Upper lobe of left lung (tissue), 6 donors: ENCODE data around the gene TMEM51. TPM values are rescaled to one million over a fixed set of nuclear protein-coding genes. Genes with fewer than 3 reads are reported as not detected.

Experiments
- ATAC-seq, 2 donors: fragments of 200-7000 bp; cut with Tn5 transposase; one replicate each; pipeline ENCODE4 v1.9.1; 2022; ENCODE audit warnings: mild to moderate bottlenecking in 2 of 2, moderate library complexity in 2 of 2; ENCODE audit not compliant: low FRiP score in 2 of 2
- DNase-seq, 2 donors: peaks; one replicate each; pipeline ENCODE4 v3.0.0-alpha.2; 2019 to 2020
- H3K27ac ChIP-seq, 4 donors: fragments of 200-600 bp; sonication (generic); one replicate each; pipeline ENCODE4 v1.5.1; 2016 to 2019
- H3K27me3 ChIP-seq, 4 donors: fragments of 200-600 bp; sonication (generic); one replicate each; pipeline ENCODE4 v1.5.1; 2017 to 2019
- H3K36me3 ChIP-seq, 4 donors: fragments of 200-600 bp; sonication (generic); one replicate each; pipeline ENCODE4 v1.5.1; 2016 to 2019
- H3K4me1 ChIP-seq, 4 donors: fragments of 200-600 bp; sonication (generic); one replicate each; pipeline ENCODE4 v1.5.1; 2018 to 2019
- H3K4me3 ChIP-seq, 4 donors: fragments of 200-600 bp; sonication (generic); one replicate each; pipeline ENCODE4 v1.5.1; 2017 to 2019; ENCODE audit warnings: mild to moderate bottlenecking in 2 of 4, moderate library complexity in 1 of 4
- H3K9me3 ChIP-seq, 4 donors: fragments of 200-600 bp; sonication (generic); one replicate each; pipeline ENCODE4 v1.5.1; 2018 to 2019
- EP300 ChIP-seq, 4 donors: sonication (generic); formaldehyde crosslinking; IDR thresholded peaks; one replicate each; pipeline ENCODE4 v1.5.1; 2017; ENCODE audit warnings: antibody characterized with exemption in 4 of 4, control low read depth in 2 of 4
- POLR2A ChIP-seq, 4 donors: fragments of 450-650 bp; IDR thresholded peaks; one replicate each; pipeline ENCODE4 v1.5.1; 2016 to 2017; ENCODE audit warnings: antibody characterized with exemption in 4 of 4, mild to moderate bottlenecking in 2 of 4
- POLR2AphosphoS5 ChIP-seq, 2 donors: sonication (generic); formaldehyde crosslinking; IDR thresholded peaks; one replicate each; pipeline ENCODE4 v1.5.1; 2017; ENCODE audit warnings: antibody characterized with exemption in 2 of 2
- WGBS, 2 donors: methylation state at CpG; one replicate each; pipeline ENCODE4 v1.1.5; 2017 to 2018; 5-methylcytosine and 5-hydroxymethylcytosine counted together
- total RNA-seq, 6 donors: library from RNA; depleted of rRNA in 4 of 6; stranded (reverse); fragments of >200 nt in 4 of 6; gene quantifications; one replicate each; pipeline versions ENCODE4 v1.1.0 to v1.2.1, GENCODE V29; 2016 to 2021
- TF ChIP-seq, protein P1 (sequence below), 6 experiments: fragments of 450-650 bp in 4 of 6; fragments of 200-600 bp in 2 of 6; sonication (generic) in 2 of 6; IDR thresholded peaks; one replicate each; pipeline ENCODE4 v1.5.1; 2016 to 2019; ENCODE audit warnings: antibody characterized with exemption in 6 of 6
- donor health status: DM: no; HTN: no; CAD: no; lungs with moderate emphysema.
- donor health status: DM: no; HTN: yes; CAD: no; lungs with severe emphysema.

TMEM51 gene
- total RNA-seq, 6 donors from 2014 or later: 6.3 to 22.4 (median 14.6) TPM

DNA sequence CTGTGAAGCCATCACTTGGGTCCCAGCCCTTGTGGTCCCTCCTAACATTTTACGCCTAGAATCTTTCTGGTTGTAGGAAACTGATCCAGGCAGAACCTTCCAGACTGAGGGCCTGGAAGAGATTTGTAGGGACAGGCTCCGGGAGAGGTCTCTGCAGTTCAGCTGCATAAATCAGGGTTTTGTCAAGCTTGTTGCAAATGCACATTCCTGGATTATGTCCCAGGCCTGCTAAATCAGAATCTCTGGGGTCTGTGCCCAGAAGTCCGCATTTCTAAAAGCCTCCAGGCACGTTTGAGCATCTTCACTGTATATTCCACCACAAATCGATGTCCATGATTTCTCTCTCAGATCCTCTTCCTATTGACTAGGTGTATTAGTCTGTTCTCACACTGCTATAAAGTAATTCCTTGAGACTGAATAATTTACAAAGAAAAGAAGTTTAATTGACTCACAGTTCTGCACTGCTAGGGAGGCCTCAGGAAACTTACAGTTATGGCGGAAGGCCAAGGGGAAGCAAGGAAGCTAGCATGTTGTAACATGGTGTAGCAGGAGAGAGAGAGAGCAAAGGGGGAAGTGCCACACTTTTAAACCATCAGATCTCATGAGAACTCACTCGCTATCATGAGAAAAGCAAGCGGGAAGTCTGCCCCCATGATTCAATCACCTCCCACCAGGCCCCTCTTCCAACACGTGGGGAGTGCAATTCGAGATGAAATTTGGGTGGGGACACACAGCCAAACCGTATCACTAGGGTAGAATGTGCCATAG lies 92.2 kb downstream of the TMEM51 start:
- no peak overlapping the region for H3K4me3 ChIP-seq
- H3K36me3 ChIP-seq: no peaks in the 10 kb centered on the region
- ATAC-seq (peak in 1 of 2 donors; percentile 67), DNase-seq (peak in 1 of 2 donors; percentile 47)
- no peaks in the 10 kb centered on the region for H3K9me3 ChIP-seq
- TF ChIP-seq POLR2AphosphoS5 (IDR thresholded peaks at IDR 0.05): no peak
- TF ChIP-seq, protein P1, sequence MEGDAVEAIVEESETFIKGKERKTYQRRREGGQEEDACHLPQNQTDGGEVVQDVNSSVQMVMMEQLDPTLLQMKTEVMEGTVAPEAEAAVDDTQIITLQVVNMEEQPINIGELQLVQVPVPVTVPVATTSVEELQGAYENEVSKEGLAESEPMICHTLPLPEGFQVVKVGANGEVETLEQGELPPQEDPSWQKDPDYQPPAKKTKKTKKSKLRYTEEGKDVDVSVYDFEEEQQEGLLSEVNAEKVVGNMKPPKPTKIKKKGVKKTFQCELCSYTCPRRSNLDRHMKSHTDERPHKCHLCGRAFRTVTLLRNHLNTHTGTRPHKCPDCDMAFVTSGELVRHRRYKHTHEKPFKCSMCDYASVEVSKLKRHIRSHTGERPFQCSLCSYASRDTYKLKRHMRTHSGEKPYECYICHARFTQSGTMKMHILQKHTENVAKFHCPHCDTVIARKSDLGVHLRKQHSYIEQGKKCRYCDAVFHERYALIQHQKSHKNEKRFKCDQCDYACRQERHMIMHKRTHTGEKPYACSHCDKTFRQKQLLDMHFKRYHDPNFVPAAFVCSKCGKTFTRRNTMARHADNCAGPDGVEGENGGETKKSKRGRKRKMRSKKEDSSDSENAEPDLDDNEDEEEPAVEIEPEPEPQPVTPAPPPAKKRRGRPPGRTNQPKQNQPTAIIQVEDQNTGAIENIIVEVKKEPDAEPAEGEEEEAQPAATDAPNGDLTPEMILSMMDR (IDR thresholded peaks at IDR 0.05): no peak
- H3K4me1 ChIP-seq: peaks cover 12 to 30% (median 15%) of the 10 kb centered on the region in 4 donors
- peak overlapping the region in 1 of 4 donors; percentile 4 for H3K27ac ChIP-seq
- 54 to 59% methylated on average over 11 of the region's 11 CpGs for WGBS, 2 donors
- no peaks in the 10 kb centered on the region for H3K27me3 ChIP-seq

DNA sequence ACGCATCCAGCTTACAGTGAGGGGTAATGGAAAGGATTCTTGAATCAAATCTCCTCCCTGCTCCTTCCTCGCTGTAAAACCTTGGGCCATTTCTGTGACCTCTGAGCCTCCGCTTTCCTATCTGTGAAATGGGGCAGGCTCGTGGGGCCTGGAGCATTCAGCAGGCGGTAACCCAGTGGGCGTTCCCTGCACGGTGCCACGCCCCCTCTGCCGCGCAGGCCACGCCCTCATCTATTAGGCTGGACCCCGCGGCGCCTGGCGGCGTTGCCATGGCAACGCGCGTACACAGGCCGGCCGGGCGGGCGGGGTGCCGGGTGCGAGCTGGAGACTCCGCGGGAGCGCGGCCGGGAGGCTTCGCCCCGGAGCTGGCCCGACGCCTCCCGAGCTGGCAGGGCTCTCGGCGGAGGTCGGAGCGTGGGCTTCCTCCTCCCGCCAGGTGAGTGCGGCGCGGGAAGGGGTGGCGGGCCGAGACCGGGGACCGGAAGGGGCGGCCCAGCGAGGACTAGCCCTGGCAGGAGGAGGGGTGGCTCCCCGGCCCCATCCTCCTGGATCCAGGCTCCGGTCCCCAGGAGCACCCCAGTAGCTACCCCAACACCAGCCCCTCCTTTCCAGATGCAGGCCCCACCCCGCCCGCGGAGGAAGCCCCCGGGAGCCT lies 93.5 kb downstream of the TMEM51 start, which contains the start of gene FHAD1:
FHAD1 (plus strand) TSS at position 264 of the 655 bp plus-strand sequence. CDS start 4,562 bp downstream, outside the sequence.
- H3K4me3 ChIP-seq: peak within 1 kb of the TSS; percentile 30 to 55 (median 54)
- H3K9me3 ChIP-seq: no peaks in the 10 kb centered on the region
- WGBS, 2 donors: 7 to 45% methylated on average over 6 to 43 of the region's 55 CpGs
- H3K36me3 ChIP-seq: no peaks in the 10 kb centered on the region
- H3K4me1 ChIP-seq: peaks cover 12 to 30% (median 15%) of the 10 kb centered on the region in 4 donors
- H3K27ac ChIP-seq: peak within 1 kb of the TSS in 2 of 4 donors; percentile 27 to 47
- ATAC-seq (peak; percentile 79 to 86), DNase-seq (peak; percentile 69 to 95)
- peak in 1 of 4 donors; percentile 34 for TF ChIP-seq POLR2A (IDR thresholded peaks at IDR 0.05)
- no peak for TF ChIP-seq POLR2AphosphoS5 (IDR thresholded peaks at IDR 0.05)
- TF ChIP-seq, protein P1 (IDR thresholded peaks at IDR 0.05): no peak
- TF ChIP-seq EP300 (IDR thresholded peaks at IDR 0.05): no peak
- H3K27me3 ChIP-seq: no peaks in the 10 kb centered on the region

DNA sequence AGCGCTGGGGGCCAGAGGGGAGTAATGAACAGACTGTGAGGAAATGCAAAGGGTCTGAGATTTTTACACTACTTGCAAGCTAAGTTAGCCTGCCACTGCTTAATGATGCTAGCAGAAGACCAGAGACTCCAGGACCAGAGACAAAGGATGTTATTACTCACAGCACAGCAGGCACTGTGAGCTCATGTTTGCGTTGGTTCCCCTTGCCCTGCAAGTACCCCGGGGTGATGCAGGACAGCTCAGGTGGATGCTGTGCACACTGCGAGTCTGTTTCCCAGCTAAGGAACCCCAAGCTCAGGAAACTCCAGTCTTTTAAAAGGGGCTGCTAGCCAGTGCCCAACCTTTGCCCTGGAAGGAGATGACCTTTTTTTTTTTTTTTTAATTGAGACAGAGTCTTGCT lies 94.7 kb downstream of the TMEM51 start:
- no peaks in the 10 kb centered on the region for H3K9me3 ChIP-seq
- H3K4me3 ChIP-seq: no peak overlapping the region
- DNase-seq (no peak), ATAC-seq (no peak)
- TF ChIP-seq POLR2AphosphoS5 (IDR thresholded peaks at IDR 0.05): no peak
- TF ChIP-seq EP300 (IDR thresholded peaks at IDR 0.05): no peak
- TF ChIP-seq, protein P1 (IDR thresholded peaks at IDR 0.05): no peak
- no peak for TF ChIP-seq POLR2A (IDR thresholded peaks at IDR 0.05)
- no peaks in the 10 kb centered on the region for H3K36me3 ChIP-seq
- H3K27me3 ChIP-seq: no peaks in the 10 kb centered on the region
- no peak overlapping the region for H3K27ac ChIP-seq
- 89 to 92% methylated on average over 4 of the region's 4 CpGs for WGBS, 2 donors
- H3K4me1 ChIP-seq: peaks cover 12 to 30% (median 15%) of the 10 kb centered on the region in 4 donors

DNA sequence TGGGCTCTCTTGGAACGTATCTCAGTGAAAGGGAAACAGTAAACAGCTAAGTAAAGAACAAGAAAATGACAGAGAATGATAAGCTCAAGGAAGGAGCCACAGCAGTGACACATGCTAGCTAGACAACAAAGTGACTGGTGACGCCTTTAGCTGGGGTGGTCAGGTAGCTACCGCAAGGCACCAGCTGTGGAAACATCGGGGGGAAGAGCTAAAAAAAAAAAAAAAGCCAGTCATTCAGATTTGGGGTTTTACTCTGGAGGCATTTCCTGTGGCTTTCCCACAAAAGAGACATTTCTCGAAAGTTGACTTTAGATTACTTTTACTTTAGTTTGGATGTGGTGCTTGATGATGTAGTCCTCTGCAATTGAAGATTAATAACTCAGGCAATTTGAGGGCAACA lies 95.5 kb downstream of the TMEM51 start:
- Histone ChIP-seq H3K27ac (peak overlapping the region in 1 of 4 donors; percentile 22), H3K4me3 (no peak overlapping the region), H3K9me3 (no peaks in the 10 kb centered on the region), H3K36me3 (no peaks in the 10 kb centered on the region), H3K27me3 (no peaks in the 10 kb centered on the region), H3K4me1 (peaks cover 12 to 30% (median 16%) of the 10 kb centered on the region in 4 donors)
- WGBS, 2 donors: 43 to 47% methylated on average over 5 of the region's 5 CpGs
- no peak for TF ChIP-seq POLR2AphosphoS5 (IDR thresholded peaks at IDR 0.05)
- TF ChIP-seq, protein P1 (IDR thresholded peaks at IDR 0.05): no peak
- no peak for TF ChIP-seq POLR2A (IDR thresholded peaks at IDR 0.05)
- no peak for TF ChIP-seq EP300 (IDR thresholded peaks at IDR 0.05)
- no peak for ATAC-seq
- DNase-seq: no peak
